CD14-positive monocyte (primary cell): ENCODE results near the gene TFAP2D. TPM values are rescaled to one million over a fixed set of nuclear protein-coding genes. Genes with fewer than 3 reads are reported as not detected.

Experiments used
- DNase-seq, 3 donors: peaks; one replicate each; pipeline ENCODE4 v3.0.0-alpha.2; 2011 to 2022
- H2AFZ ChIP-seq: 2 replicates; pipeline ENCODE4 v1.6.0; 2012; ENCODE audit warnings: mild to moderate bottlenecking, low read depth, low read length, inconsistent platforms; ENCODE audit not compliant: insufficient read depth, poor library complexity, severe bottlenecking
- H3K27ac ChIP-seq, 2 donors: 1 replicate in 1 of 2; 2 replicates in 1 of 2; pipeline ENCODE4 v1.5.1; 2012 to 2013; ENCODE audit warnings: low read length in 2 of 2, control low read depth in 1 of 2, inconsistent platforms in 1 of 2, low read depth in 1 of 2, mild to moderate bottlenecking in 1 of 2
- H3K27me3 ChIP-seq, 2 donors: one replicate each; pipeline versions ENCODE4 v1.6.0 to v1.6.1; 2011 to 2013; ENCODE audit warnings: low read length in 2 of 2; ENCODE audit not compliant: control insufficient read depth in 2 of 2, insufficient read depth in 2 of 2
- H3K36me3 ChIP-seq, 2 donors: replicated peaks in 1 of 2; 1 replicate in 1 of 2; 2 replicates in 1 of 2; pipeline versions ENCODE4 v1.5.1 to v1.6.1; 2012 to 2013; ENCODE audit warnings: low read length in 2 of 2, control low read depth in 1 of 2, inconsistent platforms in 1 of 2, mild to moderate bottlenecking in 1 of 2; ENCODE audit not compliant: insufficient read depth in 2 of 2, control insufficient read depth in 1 of 2
- H3K4me1 ChIP-seq, 2 donors: 1 replicate in 1 of 2; 2 replicates in 1 of 2; pipeline versions ENCODE4 v1.5.1 to v1.6.1; 2012 to 2013; ENCODE audit warnings: low read length in 2 of 2, control low read depth in 1 of 2, inconsistent platforms in 1 of 2, mild to moderate bottlenecking in 1 of 2, moderate library complexity in 1 of 2; ENCODE audit not compliant: insufficient read depth in 2 of 2, control insufficient read depth in 1 of 2
- H3K4me2 ChIP-seq: replicated peaks from 2 replicates; pipeline ENCODE3; 2012; ENCODE audit warnings: low read length, moderate library complexity, mild to moderate bottlenecking; ENCODE audit not compliant: poor library complexity, severe bottlenecking; ENCODE audit errors: extremely low read depth
- H3K4me3 ChIP-seq, 3 experiments: fragments of 200-600 bp in 1 of 3; sonication (generic) in 1 of 3; replicated peaks in 1 of 3; 1 replicate in 2 of 3; 2 replicates in 1 of 3; pipeline ENCODE4 v1.5.1; 2011 to 2013; ENCODE audit warnings: low read length in 3 of 3, mild to moderate bottlenecking in 3 of 3, control low read depth in 2 of 3, low read depth in 2 of 3, inconsistent platforms in 1 of 3, moderate library complexity in 1 of 3
- H3K79me2 ChIP-seq: 2 replicates; pipeline ENCODE4 v1.6.0; 2012; ENCODE audit warnings: mild to moderate bottlenecking, control low read depth, inconsistent platforms, low read length, moderate library complexity; ENCODE audit not compliant: insufficient read depth
- H3K9ac ChIP-seq: 2 replicates; pipeline ENCODE4 v1.6.0; 2017; ENCODE audit warnings: low read length, mild to moderate bottlenecking; ENCODE audit not compliant: insufficient read depth, poor library complexity, severe bottlenecking
- H3K9me3 ChIP-seq, 2 donors: replicated peaks in 1 of 2; 1 replicate in 1 of 2; 2 replicates in 1 of 2; pipeline versions ENCODE4 v1.5.1 to v1.6.1; 2012 to 2013; ENCODE audit warnings: low read length in 2 of 2, control low read depth in 1 of 2; ENCODE audit not compliant: control insufficient read depth in 1 of 2, insufficient read depth in 1 of 2
- H4K20me1 ChIP-seq: 2 replicates; pipeline ENCODE4 v1.6.0; 2012; ENCODE audit warnings: mild to moderate bottlenecking, low read length, control low read depth, moderate library complexity; ENCODE audit not compliant: insufficient read depth
- H3K27ac Mint-ChIP-seq, 7 donors: one replicate each; pipeline ENCODE4 v1.8.0; 2020; ENCODE audit warnings: mild to moderate bottlenecking in 7 of 7, mixed read lengths in 7 of 7, moderate library complexity in 6 of 7, inconsistent platforms in 2 of 7
- H3K27me3 Mint-ChIP-seq, 3 donors: one replicate each; pipeline ENCODE4 v1.8.0; 2021 to 2022; ENCODE audit warnings: low read depth in 3 of 3, mild to moderate bottlenecking in 3 of 3, mixed read lengths in 3 of 3, moderate library complexity in 3 of 3, inconsistent platforms in 1 of 3
- H3K36me3 Mint-ChIP-seq, 2 donors: one replicate each; pipeline ENCODE4 v1.8.0; 2020; ENCODE audit warnings: mixed read lengths in 2 of 2, inconsistent platforms in 1 of 2, mild to moderate bottlenecking in 1 of 2
- H3K4me1 Mint-ChIP-seq: one replicate; pipeline ENCODE4 v1.8.0; 2020; ENCODE audit warnings: mild to moderate bottlenecking, mixed read lengths
- H3K4me3 Mint-ChIP-seq, 2 donors: one replicate each; pipeline ENCODE4 v1.8.0; 2020; ENCODE audit warnings: mild to moderate bottlenecking in 2 of 2, mixed read lengths in 2 of 2, moderate library complexity in 1 of 2
- H3K9me3 Mint-ChIP-seq, 7 donors: one replicate each; pipeline ENCODE4 v1.8.0; 2020 to 2022; ENCODE audit warnings: mixed read lengths in 7 of 7, mild to moderate bottlenecking in 6 of 7, moderate library complexity in 6 of 7, inconsistent platforms in 2 of 7
- CTCF ChIP-seq: fragments of 200-600 bp; IDR thresholded peaks from one replicate; pipeline ENCODE4 v1.8.0; 2022; ENCODE audit warnings: antibody characterized with exemption, mild to moderate bottlenecking
- WGBS: methylation state at CpG from one replicate; pipeline ENCODE4 v1.1.5; 2013; ENCODE audit warnings: missing lambda C conversion rate; ENCODE audit not compliant: insufficient coverage; 5-methylcytosine and 5-hydroxymethylcytosine counted together
- intact Hi-C, 2 donors: fragments of 100-400 bp; cut with micrococcal nuclease; formaldehyde crosslinking; loops; one replicate each; pipeline versions ENCODE4 v1.15.0 to v1.15.1; 2023
- polyA plus RNA-seq, 3 donors: library from polyadenylated mRNA; depleted of rRNA in 1 of 3; unstranded in 2 of 3; stranded (reverse) in 1 of 3; fragments of 300-500 nt in 2 of 3; fragments of >200 nt in 1 of 3; fragmentation: Illumina TruSeq in 2 of 3; gene quantifications; 1 replicate in 2 of 3; 2 replicates in 1 of 3; pipeline ENCODE4 v1.2.3, GENCODE V29; 2012 to 2021

TFAP2D gene
- polyA plus RNA-seq, 3 donors, result not detected

- H3K27ac Mint-ChIP-seq, result no peak overlapping the region
- no peaks in the 10 kb centered on the region for H3K36me3 ChIP-seq
- H3K27me3 Mint-ChIP-seq, result peaks cover 4 to 8% (median 4%) of the 10 kb centered on the region in 3 donors
- intact Hi-C loops, result no loop called here
- H3K36me3 Mint-ChIP-seq, result no peaks in the 10 kb centered on the region
- H3K4me3 ChIP-seq, result no peak overlapping the region
- no peak for TF ChIP-seq CTCF
- H3K4me1 Mint-ChIP-seq, result no peaks in the 10 kb centered on the region
- no peaks in the 10 kb centered on the region for H3K4me1 ChIP-seq
- H3K79me2 ChIP-seq, result no peaks in the 10 kb centered on the region
- H4K20me1 ChIP-seq, result no peaks in the 10 kb centered on the region
- H3K9me3 Mint-ChIP-seq, result peaks cover 0 to 2% (median 0%) of the 10 kb centered on the region in 7 donors
- no peak for DNase-seq
- no peak overlapping the region for H3K4me2 ChIP-seq
- no peak overlapping the region for H3K9ac ChIP-seq
- H3K27me3 ChIP-seq, result no peaks in the 10 kb centered on the region
- H3K9me3 ChIP-seq, result no peaks in the 10 kb centered on the region
- no peak overlapping the region for H2AFZ ChIP-seq
- no CpG with 5 or more reads among the region's 1 CpG for WGBS
- H3K4me3 Mint-ChIP-seq, result no peak overlapping the region
- no peak overlapping the region for H3K27ac ChIP-seq
Measured at GRCh38 chr6:50792771-50793170, 79.4 kb downstream of the TFAP2D start.

- WGBS, result no CpG with 5 or more reads among the region's 5 CpGs
- TF ChIP-seq CTCF, result no peak
- H3K4me3 ChIP-seq, result no peak overlapping the region
- no peaks in the 10 kb centered on the region for H3K79me2 ChIP-seq
- no peak for DNase-seq
- H4K20me1 ChIP-seq, result no peaks in the 10 kb centered on the region
- H3K9me3 ChIP-seq, result no peaks in the 10 kb centered on the region
- no peaks in the 10 kb centered on the region for H3K36me3 ChIP-seq
- no peaks in the 10 kb centered on the region for H3K27me3 ChIP-seq
- H3K27me3 Mint-ChIP-seq, result peaks cover 4 to 8% (median 7%) of the 10 kb centered on the region in 3 donors
- no peak overlapping the region for H3K4me2 ChIP-seq
- no peak overlapping the region for H3K27ac Mint-ChIP-seq
- H3K36me3 Mint-ChIP-seq, result no peaks in the 10 kb centered on the region
- peaks cover 0 to 2% (median 0%) of the 10 kb centered on the region in 7 donors for H3K9me3 Mint-ChIP-seq
- H3K4me1 Mint-ChIP-seq, result no peaks in the 10 kb centered on the region
- no peaks in the 10 kb centered on the region for H3K4me1 ChIP-seq
- no peak overlapping the region for H2AFZ ChIP-seq
- no peak overlapping the region for H3K9ac ChIP-seq
- no peak overlapping the region for H3K4me3 Mint-ChIP-seq
- intact Hi-C loops, result no loop called here
- H3K27ac ChIP-seq, result no peak overlapping the region
Measured at GRCh38 chr6:50795574-50795973, 82.2 kb downstream of the TFAP2D start.
